B cell (primary cell): ENCODE data around the gene LTA4H. TPM values are rescaled to one million over a fixed set of nuclear protein-coding genes. Genes with fewer than 3 reads are reported as not detected.

Experiments
- ATAC-seq: fragments of 200-7000 bp; cut with Tn5 transposase; one replicate; pipeline ENCODE4 v1.10.0; 2021; ENCODE audit warnings: low read depth, mild to moderate bottlenecking, moderate number of reproducible peaks, moderate library complexity
- CTCF ChIA-PET: fragments of 350-600 bp; sonication (Branson Sonifier 250); formaldehyde crosslinking; loops from one replicate; lab custom pipeline; 2021; ENCODE audit warnings: antibody characterized with exemption, inconsistent platforms; lab: Charles Lee
- POLR2A ChIA-PET: fragments of 350-600 bp; sonication (Branson Sonifier 250); formaldehyde crosslinking; loops from one replicate; lab custom pipeline; 2021; ENCODE audit warnings: antibody characterized with exemption; lab: Charles Lee
- DNase-seq: peaks from one replicate; pipeline ENCODE4 v3.0.0; 2013
- H2AFZ ChIP-seq: 2 replicates; pipeline ENCODE4 v1.6.1; 2012; ENCODE audit warnings: mild to moderate bottlenecking, low read depth, low read length; ENCODE audit not compliant: insufficient read depth, poor library complexity, severe bottlenecking
- H3K27ac ChIP-seq, 2 donors: 1 replicate in 1 of 2; 2 replicates in 1 of 2; pipeline ENCODE4 v1.5.1; 2012 to 2013; ENCODE audit warnings: low read length in 2 of 2, mild to moderate bottlenecking in 2 of 2, moderate library complexity in 1 of 2
- H3K27me3 ChIP-seq, 4 experiments: fragments of 200-600 bp in 1 of 4; sonication (generic) in 1 of 4; replicated peaks in 1 of 4; 1 replicate in 2 of 4; 2 replicates in 2 of 4; pipeline versions ENCODE4 v1.6.1 to v1.7.0; 2013 to 2016; ENCODE audit warnings: low read length in 3 of 4, mild to moderate bottlenecking in 2 of 4, mixed read lengths in 1 of 4, moderate library complexity in 1 of 4; ENCODE audit not compliant: insufficient read depth in 4 of 4, control insufficient read depth in 3 of 4; ENCODE audit errors: control extremely low read depth in 1 of 4
- H3K36me3 ChIP-seq, 2 experiments: replicated peaks in 1 of 2; 1 replicate in 1 of 2; 2 replicates in 1 of 2; pipeline versions ENCODE4 v1.6.1 to v1.7.1; 2013; ENCODE audit warnings: low read length in 1 of 2; ENCODE audit not compliant: insufficient read depth in 2 of 2, control insufficient read depth in 1 of 2; ENCODE audit errors: control extremely low read depth in 1 of 2, extremely low read depth in 1 of 2
- H3K4me1 ChIP-seq, 2 donors: fragments of 200-600 bp in 1 of 2; sonication (generic) in 1 of 2; 1 replicate in 1 of 2; 2 replicates in 1 of 2; pipeline versions ENCODE4 v1.5.1 to v1.6.1; 2013 to 2017; ENCODE audit warnings: low read length in 2 of 2; ENCODE audit not compliant: control insufficient read depth in 2 of 2, insufficient read depth in 2 of 2
- H3K4me2 ChIP-seq: replicated peaks from 2 replicates; pipeline ENCODE3; 2012; ENCODE audit warnings: mild to moderate bottlenecking, low read depth, low read length; ENCODE audit not compliant: poor library complexity, severe bottlenecking
- H3K4me3 ChIP-seq, 5 experiments: fragments of 200-600 bp in 1 of 5; sonication (generic) in 1 of 5; 1 replicate in 3 of 5; 2 replicates in 2 of 5; pipeline versions ENCODE4 v1.5.1 to v1.7.0; 2011 to 2016; ENCODE audit warnings: low read length in 4 of 5, mild to moderate bottlenecking in 4 of 5, low read depth in 2 of 5, control low read depth in 1 of 5, moderate library complexity in 1 of 5; ENCODE audit not compliant: insufficient read depth in 1 of 5; ENCODE audit errors: control extremely low read depth in 1 of 5, extremely low read depth in 1 of 5
- H3K79me2 ChIP-seq: fragments of 200-600 bp; sonication (generic); one replicate; pipeline ENCODE4 v1.6.0; 2016; ENCODE audit warnings: low read length; ENCODE audit not compliant: control insufficient read depth, insufficient read depth
- H3K9ac ChIP-seq: fragments of 200-600 bp; sonication (generic); 2 replicates; pipeline ENCODE4 v1.6.1; 2017; ENCODE audit warnings: mild to moderate bottlenecking, low read length, moderate library complexity
- H3K9me3 ChIP-seq, 3 donors: one replicate each; pipeline versions ENCODE4 v1.6.1 to v1.7.1; 2013; ENCODE audit warnings: low read length in 2 of 3; ENCODE audit not compliant: control insufficient read depth in 2 of 3, insufficient read depth in 1 of 3; ENCODE audit errors: control extremely low read depth in 1 of 3
- H4K20me1 ChIP-seq: 2 replicates; pipeline ENCODE4 v1.6.0; 2012; ENCODE audit warnings: mild to moderate bottlenecking, low read length; ENCODE audit not compliant: insufficient read depth, control insufficient read depth, poor library complexity, severe bottlenecking
- H3K27ac Mint-ChIP-seq: one replicate; pipeline ENCODE4 v1.8.0; 2021; ENCODE audit warnings: mixed read lengths
- H3K27me3 Mint-ChIP-seq: one replicate; pipeline ENCODE4 v1.8.0; 2021; ENCODE audit warnings: mixed read lengths
- H3K4me1 Mint-ChIP-seq: one replicate; pipeline ENCODE4 v1.8.0; 2021; ENCODE audit warnings: mixed read lengths
- H3K4me3 Mint-ChIP-seq: one replicate; pipeline ENCODE4 v1.8.0; 2021; ENCODE audit warnings: mixed read lengths
- H3K9me3 Mint-ChIP-seq: one replicate; pipeline ENCODE4 v1.8.0; 2022; ENCODE audit warnings: mixed read lengths; ENCODE audit not compliant: insufficient read depth
- EZH2 ChIP-seq: IDR thresholded peaks from 2 replicates; pipeline ENCODE4 v1.6.1; 2012; ENCODE audit warnings: borderline replicate concordance, low read depth, mild to moderate bottlenecking, moderate library complexity, low read length; ENCODE audit not compliant: insufficient read depth, poor library complexity, severe bottlenecking
- WGBS: methylation state at CpG from one replicate; pipeline ENCODE4 v1.1.5; 2013; ENCODE audit warnings: missing lambda C conversion rate; ENCODE audit not compliant: insufficient coverage; 5-methylcytosine and 5-hydroxymethylcytosine counted together
- intact Hi-C: fragments of 100-400 bp; cut with micrococcal nuclease; formaldehyde crosslinking; loops from one replicate; pipeline ENCODE4 v1.10.0; 2022
- polyA plus RNA-seq: library from polyadenylated mRNA; depleted of rRNA; stranded (reverse); fragments of >200 nt; gene quantifications from 2 replicates; pipeline ENCODE4 v1.2.3, GENCODE V29; 2012
- total RNA-seq, 2 donors: library from RNA; stranded (reverse); fragments of 120-200 nt in 1 of 2; gene quantifications; 1 replicate in 1 of 2; 2 replicates in 1 of 2; pipeline versions ENCODE4 v1.2.3 to v1.2.4, GENCODE V29; 2013 to 2022
- TF ChIP-seq, protein P1 (sequence below): fragments of 200-600 bp; IDR thresholded peaks from one replicate; pipeline ENCODE4 v1.8.0; 2022; ENCODE audit warnings: antibody characterized with exemption, mild to moderate bottlenecking

The LTA4H gene
- total and polyA plus RNA-seq, 2 donors (not counting 1 experiment from before 2014, with no cell fraction given), result 153 to 167 TPM

DNA sequence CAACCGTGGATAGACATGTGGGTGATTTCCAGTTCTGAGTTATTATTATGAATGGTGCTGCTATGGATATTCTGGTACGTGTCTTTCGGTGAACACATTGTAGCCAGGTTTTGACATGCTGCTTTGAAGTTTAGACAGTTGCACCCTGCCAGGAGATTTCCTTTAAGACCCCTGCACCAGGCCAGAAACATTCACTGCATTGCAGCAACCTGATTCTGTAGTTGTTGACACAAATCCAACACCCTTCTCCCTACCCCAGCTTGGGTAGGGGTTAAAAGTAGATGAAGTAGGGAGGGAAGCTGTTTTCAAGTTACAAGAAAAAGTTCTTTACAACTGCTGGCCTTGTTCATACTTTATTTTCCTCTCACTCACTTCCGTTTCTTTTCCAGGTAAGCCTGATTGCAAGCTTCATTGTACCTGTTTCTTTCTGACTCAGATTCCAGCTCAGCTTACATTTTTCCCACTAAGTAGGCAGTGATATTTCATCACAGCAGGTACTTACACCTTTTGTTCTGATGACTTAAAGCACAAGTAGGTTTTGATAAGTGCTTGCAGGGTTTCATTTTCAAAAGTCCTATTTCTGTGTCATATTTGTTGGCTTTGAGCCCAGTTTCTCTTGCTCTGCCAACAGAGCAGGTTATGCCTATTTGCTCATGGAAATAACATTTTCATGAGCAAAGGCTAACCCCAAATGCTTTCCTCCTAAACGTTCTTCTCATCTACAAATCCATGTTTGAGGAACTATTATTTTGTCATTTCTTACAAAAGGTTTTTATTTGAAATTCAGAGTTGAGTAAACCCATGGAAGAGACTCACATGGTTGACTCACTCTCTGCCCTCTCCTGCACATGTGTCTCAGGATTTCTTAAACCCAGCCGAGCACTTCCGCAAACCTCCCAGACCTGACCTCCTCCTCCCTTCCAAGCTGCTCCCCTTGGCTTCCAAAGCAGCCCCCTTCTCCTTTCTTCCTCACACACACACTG lies 12.1 kb upstream of the LTA4H start:
- peak overlapping the region in 1 of 5 experiments; percentile 26 for H3K4me3 ChIP-seq

More for the DNA sequence above, 12.1 kb upstream of the LTA4H start:
- Histone ChIP-seq H3K9me3 (peaks cover 0 to 6% (median 0%) of the 10 kb centered on the region in 3 donors), H3K36me3 (no peaks in the 10 kb centered on the region), H3K4me2 (peak overlapping the region; percentile 63), H4K20me1 (no peaks in the 10 kb centered on the region), H2AFZ (peak overlapping the region; percentile 48), H3K27me3 (no peaks in the 10 kb centered on the region), H3K9ac (peak overlapping the region; percentile 33), H3K27ac (peak overlapping the region; percentile 34 to 82), H3K79me2 (no peaks in the 10 kb centered on the region), H3K4me1 (peaks cover 61 to 67% of the 10 kb centered on the region in 2 donors)
- 28% methylated on average over 3 of the region's 7 CpGs for WGBS
- no peaks in the 10 kb centered on the region for H3K9me3 Mint-ChIP-seq
- intact Hi-C loops, result no loop called here
- no peaks in the 10 kb centered on the region for H3K27me3 Mint-ChIP-seq
- POLR2A ChIA-PET, result interaction anchor here (0.7 to 1.0 kb wide), 2 partner anchors 9 to 47 kb away, joined by 3 read pairs; no protein-coding TSS in a partner anchor
- peaks cover 58% of the 10 kb centered on the region for H3K4me1 Mint-ChIP-seq
- peak overlapping the region; percentile 87 for H3K27ac Mint-ChIP-seq
- CTCF ChIA-PET, result interaction anchor here (0.8 to 1.6 kb wide), 5 partner anchors 12 to 473 kb away, joined by 3 to 8 read pairs (median 3); partner anchors contain the start of gene LTA4H
- no peak for TF ChIP-seq EZH2
- TF ChIP-seq, protein P1, sequence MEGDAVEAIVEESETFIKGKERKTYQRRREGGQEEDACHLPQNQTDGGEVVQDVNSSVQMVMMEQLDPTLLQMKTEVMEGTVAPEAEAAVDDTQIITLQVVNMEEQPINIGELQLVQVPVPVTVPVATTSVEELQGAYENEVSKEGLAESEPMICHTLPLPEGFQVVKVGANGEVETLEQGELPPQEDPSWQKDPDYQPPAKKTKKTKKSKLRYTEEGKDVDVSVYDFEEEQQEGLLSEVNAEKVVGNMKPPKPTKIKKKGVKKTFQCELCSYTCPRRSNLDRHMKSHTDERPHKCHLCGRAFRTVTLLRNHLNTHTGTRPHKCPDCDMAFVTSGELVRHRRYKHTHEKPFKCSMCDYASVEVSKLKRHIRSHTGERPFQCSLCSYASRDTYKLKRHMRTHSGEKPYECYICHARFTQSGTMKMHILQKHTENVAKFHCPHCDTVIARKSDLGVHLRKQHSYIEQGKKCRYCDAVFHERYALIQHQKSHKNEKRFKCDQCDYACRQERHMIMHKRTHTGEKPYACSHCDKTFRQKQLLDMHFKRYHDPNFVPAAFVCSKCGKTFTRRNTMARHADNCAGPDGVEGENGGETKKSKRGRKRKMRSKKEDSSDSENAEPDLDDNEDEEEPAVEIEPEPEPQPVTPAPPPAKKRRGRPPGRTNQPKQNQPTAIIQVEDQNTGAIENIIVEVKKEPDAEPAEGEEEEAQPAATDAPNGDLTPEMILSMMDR, result no peak
- peak overlapping the region; percentile 83 for H3K4me3 Mint-ChIP-seq
- ATAC-seq, result peak; percentile 15
- peak; percentile 59 for DNase-seq
